ENCODE measurements around the gene IRF2BP1.
"Not testable (repeated sequence)": the region's sequence is repeated elsewhere in the genome, so short reads cannot be mapped to it uniquely, and the experiment has no call there.

- TF ChIP-seq POLR2A (IDR thresholded peaks at IDR 0.05; ENCODE audit: low read length); GATA1 (IDR thresholded peaks at IDR 0.05; ENCODE audit: low read depth, low read length): not testable (repeated sequence)
Measured at GRCh38 chr19:45867241-45867640, 18.7 kb downstream of the IRF2BP1 start.

All from erythroblast (primary cell).